ENCODE results near the gene OPN1SW.

OPN1SW gene

DNA sequence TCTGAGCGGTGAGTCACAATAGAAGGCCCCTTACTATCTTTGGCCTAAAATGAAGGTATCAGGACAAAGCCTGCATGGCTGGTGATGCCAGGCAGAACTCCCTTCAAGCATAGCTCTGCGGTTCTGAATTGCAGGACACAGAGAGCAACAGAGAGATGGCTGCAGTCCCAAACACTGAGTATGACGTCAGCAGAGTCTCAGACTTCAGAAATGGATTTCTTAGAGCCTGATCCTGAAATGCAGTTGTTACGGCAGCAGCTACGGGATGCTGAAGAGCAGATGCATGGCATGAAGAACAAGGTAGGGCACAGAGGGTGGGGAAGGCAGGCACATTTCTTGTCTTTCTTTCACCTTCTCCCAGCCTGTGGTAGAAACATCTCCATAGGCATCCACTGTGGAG lies 29.6 kb upstream of the OPN1SW start:
- no peak overlapping the region for H3K9ac ChIP-seq (ENCODE audit: low read depth, low read length)
- H3K4me3 ChIP-seq (ENCODE audit: low read depth, low read length) = no peak overlapping the region
- no peaks in the 10 kb centered on the region for H3K9me3 ChIP-seq (ENCODE audit: control insufficient read depth, insufficient read depth, low read length)
- no peaks in the 10 kb centered on the region for H3K27me3 ChIP-seq (ENCODE audit: control insufficient read depth, insufficient read depth, low read length)
- peaks cover 22% of the 10 kb centered on the region for H3K36me3 ChIP-seq (ENCODE audit: control insufficient read depth, insufficient read depth, low read length)
- no peaks in the 10 kb centered on the region for H3K4me1 ChIP-seq (ENCODE audit: control insufficient read depth, insufficient read depth, low read length)

DNA sequence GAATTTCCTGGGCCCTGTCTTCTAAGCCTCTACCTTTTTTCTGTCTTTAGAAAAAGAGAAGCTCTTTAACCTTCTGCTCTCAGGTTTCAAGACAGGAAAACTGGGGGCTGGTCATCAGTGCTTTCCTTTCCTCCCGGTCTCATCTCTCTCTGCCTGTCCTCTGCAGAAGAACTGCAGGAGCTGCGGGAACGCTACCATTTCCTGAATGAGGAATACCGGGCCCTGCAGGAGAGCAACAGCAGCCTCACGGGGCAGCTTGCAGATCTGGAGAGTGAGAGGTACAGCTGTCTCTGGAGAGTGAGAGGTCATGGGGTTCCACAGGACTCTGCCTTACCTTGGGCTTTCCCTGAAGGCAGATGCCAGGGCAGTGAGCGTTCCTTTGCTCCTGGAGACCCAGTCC lies 28.9 kb upstream of the OPN1SW start:
- Histone ChIP-seq H3K4me1 (ENCODE audit: control insufficient read depth, insufficient read depth, low read length) (no peaks in the 10 kb centered on the region), H3K9me3 (ENCODE audit: control insufficient read depth, insufficient read depth, low read length) (no peaks in the 10 kb centered on the region), H3K9ac (ENCODE audit: low read depth, low read length) (peak overlapping the region; percentile 13), H3K4me3 (ENCODE audit: low read depth, low read length) (no peak overlapping the region), H3K36me3 (ENCODE audit: control insufficient read depth, insufficient read depth, low read length) (peaks cover 22% of the 10 kb centered on the region), H3K27me3 (ENCODE audit: control insufficient read depth, insufficient read depth, low read length) (no peaks in the 10 kb centered on the region)

GRCh38 chr7:128801667-128802418 lies 26.2 kb upstream of the OPN1SW start:
- no peaks in the 10 kb centered on the region for H3K4me1 ChIP-seq (ENCODE audit: control insufficient read depth, insufficient read depth, low read length)
- peaks cover 22% of the 10 kb centered on the region for H3K36me3 ChIP-seq (ENCODE audit: control insufficient read depth, insufficient read depth, low read length)
- H3K4me3 ChIP-seq (ENCODE audit: low read depth, low read length) = no peak overlapping the region
- no peaks in the 10 kb centered on the region for H3K9me3 ChIP-seq (ENCODE audit: control insufficient read depth, insufficient read depth, low read length)
- no peaks in the 10 kb centered on the region for H3K27me3 ChIP-seq (ENCODE audit: control insufficient read depth, insufficient read depth, low read length)
- H3K9ac ChIP-seq (ENCODE audit: low read depth, low read length) = no peak overlapping the region

GRCh38 chr7:128801003-128801402 lies 25.4 kb upstream of the OPN1SW start:
- peaks cover 15% of the 10 kb centered on the region for H3K36me3 ChIP-seq (ENCODE audit: control insufficient read depth, insufficient read depth, low read length)
- no peak overlapping the region for H3K4me3 ChIP-seq (ENCODE audit: low read depth, low read length)
- H3K9ac ChIP-seq (ENCODE audit: low read depth, low read length) = no peak overlapping the region
- no peaks in the 10 kb centered on the region for H3K9me3 ChIP-seq (ENCODE audit: control insufficient read depth, insufficient read depth, low read length)
- H3K4me1 ChIP-seq (ENCODE audit: control insufficient read depth, insufficient read depth, low read length) = no peaks in the 10 kb centered on the region
- H3K27me3 ChIP-seq (ENCODE audit: control insufficient read depth, insufficient read depth, low read length) = no peaks in the 10 kb centered on the region

GRCh38 chr7:128800567-128800966 lies 25.0 kb upstream of the OPN1SW start:
- Histone ChIP-seq H3K27me3 (ENCODE audit: control insufficient read depth, insufficient read depth, low read length) (no peaks in the 10 kb centered on the region), H3K9me3 (ENCODE audit: control insufficient read depth, insufficient read depth, low read length) (no peaks in the 10 kb centered on the region), H3K4me1 (ENCODE audit: control insufficient read depth, insufficient read depth, low read length) (no peaks in the 10 kb centered on the region), H3K9ac (ENCODE audit: low read depth, low read length) (no peak overlapping the region), H3K36me3 (ENCODE audit: control insufficient read depth, insufficient read depth, low read length) (peaks cover 11% of the 10 kb centered on the region), H3K4me3 (ENCODE audit: low read depth, low read length) (no peak overlapping the region)

DNA sequence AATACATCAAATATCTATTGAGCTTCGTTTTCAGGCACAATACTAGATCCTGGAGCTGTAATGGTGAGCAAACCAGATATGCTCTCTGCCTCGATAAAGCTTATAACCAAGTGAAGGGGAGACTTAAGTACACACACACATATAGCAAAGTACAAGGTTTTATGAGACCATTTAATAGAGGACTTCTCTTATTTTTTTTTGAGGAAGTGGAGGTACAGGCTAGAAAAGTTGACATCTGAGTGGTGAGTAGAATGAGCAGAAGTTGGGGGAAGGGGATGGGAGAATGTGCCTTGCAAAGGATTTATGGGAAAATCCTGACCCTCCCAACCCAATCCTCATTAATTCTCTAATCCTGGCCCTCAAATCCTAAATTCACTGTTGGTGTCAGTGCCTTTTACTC lies 23.9 kb upstream of the OPN1SW start:
- H3K9me3 ChIP-seq (ENCODE audit: control insufficient read depth, insufficient read depth, low read length) = no peaks in the 10 kb centered on the region
- no peaks in the 10 kb centered on the region for H3K4me1 ChIP-seq (ENCODE audit: control insufficient read depth, insufficient read depth, low read length)
- peaks cover 4% of the 10 kb centered on the region for H3K36me3 ChIP-seq (ENCODE audit: control insufficient read depth, insufficient read depth, low read length)
- H3K9ac ChIP-seq (ENCODE audit: low read depth, low read length) = no peak overlapping the region
- H3K27me3 ChIP-seq (ENCODE audit: control insufficient read depth, insufficient read depth, low read length) = no peaks in the 10 kb centered on the region
- H3K4me3 ChIP-seq (ENCODE audit: low read depth, low read length) = no peak overlapping the region

GRCh38 chr7:128796327-128796726 lies 20.7 kb upstream of the OPN1SW start:
- peaks cover 5% of the 10 kb centered on the region for H3K4me1 ChIP-seq (ENCODE audit: control insufficient read depth, insufficient read depth, low read length)
- H3K9ac ChIP-seq (ENCODE audit: low read depth, low read length) = no peak overlapping the region
- H3K9me3 ChIP-seq (ENCODE audit: control insufficient read depth, insufficient read depth, low read length) = no peaks in the 10 kb centered on the region
- no peak overlapping the region for H3K4me3 ChIP-seq (ENCODE audit: low read depth, low read length)
- no peaks in the 10 kb centered on the region for H3K27me3 ChIP-seq (ENCODE audit: control insufficient read depth, insufficient read depth, low read length)
- peaks cover 8% of the 10 kb centered on the region for H3K36me3 ChIP-seq (ENCODE audit: control insufficient read depth, insufficient read depth, low read length)

GRCh38 chr7:128795129-128795528 lies 19.5 kb upstream of the OPN1SW start:
- H3K9ac ChIP-seq (ENCODE audit: low read depth, low read length) = no peak overlapping the region
- peaks cover 8% of the 10 kb centered on the region for H3K36me3 ChIP-seq (ENCODE audit: control insufficient read depth, insufficient read depth, low read length)
- H3K4me3 ChIP-seq (ENCODE audit: low read depth, low read length) = no peak overlapping the region
- H3K9me3 ChIP-seq (ENCODE audit: control insufficient read depth, insufficient read depth, low read length) = no peaks in the 10 kb centered on the region
- H3K4me1 ChIP-seq (ENCODE audit: control insufficient read depth, insufficient read depth, low read length) = peaks cover 5% of the 10 kb centered on the region
- H3K27me3 ChIP-seq (ENCODE audit: control insufficient read depth, insufficient read depth, low read length) = no peaks in the 10 kb centered on the region

DNA sequence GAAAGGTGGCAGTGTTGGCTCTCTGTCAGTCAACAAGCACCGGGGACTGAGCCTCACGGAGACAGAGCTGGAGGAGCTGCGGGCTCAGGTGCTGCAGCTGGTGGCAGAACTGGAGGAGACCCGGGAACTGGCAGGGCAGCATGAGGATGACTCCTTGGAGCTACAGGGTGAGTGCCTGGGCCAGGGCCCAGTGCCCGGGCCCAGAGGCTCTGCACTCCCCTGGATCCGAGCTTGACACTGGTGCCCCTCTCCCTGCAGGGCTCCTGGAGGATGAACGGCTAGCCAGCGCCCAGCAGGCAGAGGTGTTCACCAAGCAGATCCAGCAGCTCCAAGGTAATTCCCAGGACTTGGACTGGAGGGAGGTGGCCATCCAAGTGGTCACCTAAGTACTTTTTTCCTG lies 18.8 kb upstream of the OPN1SW start:
- H3K9ac ChIP-seq (ENCODE audit: low read depth, low read length) = no peak overlapping the region
- H3K4me3 ChIP-seq (ENCODE audit: low read depth, low read length) = no peak overlapping the region
- peaks cover 8% of the 10 kb centered on the region for H3K36me3 ChIP-seq (ENCODE audit: control insufficient read depth, insufficient read depth, low read length)
- H3K4me1 ChIP-seq (ENCODE audit: control insufficient read depth, insufficient read depth, low read length) = peaks cover 6% of the 10 kb centered on the region
- H3K27me3 ChIP-seq (ENCODE audit: control insufficient read depth, insufficient read depth, low read length) = peaks cover 2% of the 10 kb centered on the region
- no peaks in the 10 kb centered on the region for H3K9me3 ChIP-seq (ENCODE audit: control insufficient read depth, insufficient read depth, low read length)

GRCh38 chr7:128794020-128794419 lies 18.4 kb upstream of the OPN1SW start:
- Histone ChIP-seq H3K9ac (ENCODE audit: low read depth, low read length) (no peak overlapping the region), H3K9me3 (ENCODE audit: control insufficient read depth, insufficient read depth, low read length) (no peaks in the 10 kb centered on the region), H3K4me3 (ENCODE audit: low read depth, low read length) (no peak overlapping the region), H3K27me3 (ENCODE audit: control insufficient read depth, insufficient read depth, low read length) (peaks cover 2% of the 10 kb centered on the region), H3K4me1 (ENCODE audit: control insufficient read depth, insufficient read depth, low read length) (peaks cover 6% of the 10 kb centered on the region), H3K36me3 (ENCODE audit: control insufficient read depth, insufficient read depth, low read length) (peaks cover 8% of the 10 kb centered on the region)

DNA sequence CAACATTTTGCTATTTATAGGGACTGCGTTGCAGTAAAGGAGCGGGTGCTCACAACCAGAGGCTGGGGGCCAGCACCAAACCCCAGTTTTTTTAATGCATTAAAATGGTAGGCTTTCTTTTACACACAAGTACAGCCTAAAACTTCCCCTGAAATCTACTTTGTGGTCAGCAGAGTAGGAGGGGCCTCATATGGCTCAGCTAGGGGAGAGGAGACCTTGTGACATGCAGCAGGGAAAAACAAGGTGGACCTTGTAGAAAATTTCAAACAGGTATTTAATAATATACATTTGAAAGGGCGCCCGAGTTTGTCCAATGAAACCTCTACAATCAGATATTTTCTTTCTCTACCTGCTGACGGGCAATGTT lies 17.6 kb upstream of the OPN1SW start:
- Histone ChIP-seq H3K9ac (ENCODE audit: low read depth, low read length) (no peak overlapping the region), H3K4me1 (ENCODE audit: control insufficient read depth, insufficient read depth, low read length) (peaks cover 6% of the 10 kb centered on the region), H3K9me3 (ENCODE audit: control insufficient read depth, insufficient read depth, low read length) (no peaks in the 10 kb centered on the region), H3K4me3 (ENCODE audit: low read depth, low read length) (no peak overlapping the region), H3K27me3 (ENCODE audit: control insufficient read depth, insufficient read depth, low read length) (peaks cover 2% of the 10 kb centered on the region), H3K36me3 (ENCODE audit: control insufficient read depth, insufficient read depth, low read length) (peaks cover 8% of the 10 kb centered on the region)

- Histone ChIP-seq H3K36me3 (ENCODE audit: control insufficient read depth, insufficient read depth, low read length) (peaks cover 8% of the 10 kb centered on the region), H3K4me3 (ENCODE audit: low read depth, low read length) (peak overlapping the region; percentile 93), H3K9ac (ENCODE audit: low read depth, low read length) (no peak overlapping the region), H3K4me1 (ENCODE audit: control insufficient read depth, insufficient read depth, low read length) (peaks cover 6% of the 10 kb centered on the region), H3K27me3 (ENCODE audit: control insufficient read depth, insufficient read depth, low read length) (peaks cover 2% of the 10 kb centered on the region), H3K9me3 (ENCODE audit: control insufficient read depth, insufficient read depth, low read length) (no peaks in the 10 kb centered on the region)
These were observed 17.0 kb upstream of the OPN1SW start for GRCh38 chr7:128792471-128793180.

Data from iPS-15b (cell line).